NCI-H345 (cell line): ENCODE results near the gene OGFR.
"Not testable (repeated sequence)": the region's sequence is repeated elsewhere in the genome, so short reads cannot be mapped to it uniquely, and the experiment has no call there.

Experiments used
- DNase-seq: peaks from one replicate; lab custom pipeline; 2025; lab: John Stamatoyannopoulos, UW

The OGFR gene

GRCh38 chr20:62839816-62840215 is 35.2 kb downstream of the OGFR start:
- no peak for DNase-seq

GRCh38 chr20:62840244-62841197 is 35.9 kb downstream of the OGFR start:
- peak; percentile 38 for DNase-seq

- DNase-seq: no peak
Measured at GRCh38 chr20:62841705-62842212, 37.1 kb downstream of the OGFR start.

GRCh38 chr20:62843656-62844055 is 39.0 kb downstream of the OGFR start:
- DNase-seq: no peak

GRCh38 chr20:62844182-62844581 is 39.5 kb downstream of the OGFR start:
- DNase-seq: no peak

GRCh38 chr20:62845416-62846160 is 41.0 kb downstream of the OGFR start:
- no peak for DNase-seq

GRCh38 chr20:62846166-62846890 is 41.7 kb downstream of the OGFR start:
- DNase-seq: no peak

- not testable (repeated sequence) for DNase-seq
Measured at GRCh38 chr20:62848917-62849316, 44.3 kb downstream of the OGFR start.

GRCh38 chr20:62849431-62849830 is 44.8 kb downstream of the OGFR start:
- DNase-seq: no peak

GRCh38 chr20:62850333-62850974 is 45.8 kb downstream of the OGFR start:
- no peak for DNase-seq

GRCh38 chr20:62852196-62852595 is 47.6 kb downstream of the OGFR start:
- DNase-seq: no peak

- no peak for DNase-seq
Measured at GRCh38 chr20:62852841-62853240, 48.2 kb downstream of the OGFR start.

GRCh38 chr20:62853304-62853703 is 48.7 kb downstream of the OGFR start:
- DNase-seq: not testable (repeated sequence)

- DNase-seq: no peak
Measured at GRCh38 chr20:62854121-62854520, 49.5 kb downstream of the OGFR start.

- no peak for DNase-seq
Measured at GRCh38 chr20:62855120-62855519, 50.5 kb downstream of the OGFR start.

GRCh38 chr20:62856931-62857619 is 52.4 kb downstream of the OGFR start:
- DNase-seq: no peak

- no peak for DNase-seq
Measured at GRCh38 chr20:62858058-62858830, 53.6 kb downstream of the OGFR start.

- DNase-seq: no peak
Measured at GRCh38 chr20:62859721-62860120, 55.1 kb downstream of the OGFR start.

GRCh38 chr20:62860391-62860923 is 55.8 kb downstream of the OGFR start:
- no peak for DNase-seq
